Lung (tissue), 12 donors: ENCODE results near the gene SUMO3. TPM values are rescaled to one million over a fixed set of nuclear protein-coding genes. Genes with fewer than 3 reads are reported as not detected.

Experiments
- ATAC-seq: fragments of 200-7000 bp; cut with Tn5 transposase; one replicate; pipeline ENCODE4 v1.9.1; 2020; ENCODE audit warnings: moderate number of reproducible peaks; ENCODE audit not compliant: insufficient read depth, low FRiP score
- DNase-seq, 3 donors: peaks; one replicate each; pipeline ENCODE4 v3.0.0-alpha.2; 2013 to 2017
- H3K27ac ChIP-seq, 2 donors: one replicate each; pipeline ENCODE4 v1.5.1; 2013; ENCODE audit warnings: mild to moderate bottlenecking in 2 of 2, moderate library complexity in 2 of 2, control low read depth in 1 of 2, inconsistent platforms in 1 of 2, low read depth in 1 of 2, low read length in 1 of 2
- H3K27me3 ChIP-seq, 3 donors: one replicate each; pipeline ENCODE4 v1.5.1; 2013; ENCODE audit warnings: low read length in 2 of 3; ENCODE audit not compliant: control insufficient read depth in 3 of 3, insufficient read depth in 3 of 3
- H3K36me3 ChIP-seq, 4 donors: one replicate each; pipeline ENCODE4 v1.5.1; 2013; ENCODE audit warnings: low read length in 4 of 4, mild to moderate bottlenecking in 1 of 4, moderate library complexity in 1 of 4; ENCODE audit not compliant: control insufficient read depth in 4 of 4, insufficient read depth in 4 of 4
- H3K4me1 ChIP-seq, 5 donors: one replicate each; pipeline ENCODE4 v1.5.1; 2013; ENCODE audit warnings: low read length in 5 of 5, mild to moderate bottlenecking in 2 of 5, moderate library complexity in 1 of 5; ENCODE audit not compliant: control insufficient read depth in 5 of 5, insufficient read depth in 5 of 5
- H3K4me3 ChIP-seq: one replicate; pipeline ENCODE4 v1.5.1; 2013; ENCODE audit warnings: mild to moderate bottlenecking, control low read depth, moderate library complexity
- H3K9ac ChIP-seq, 2 donors: one replicate each; pipeline ENCODE4 v1.5.1; 2013; ENCODE audit warnings: low read length in 2 of 2, control low read depth in 1 of 2; ENCODE audit not compliant: insufficient read depth in 1 of 2
- H3K9me3 ChIP-seq, 4 donors: one replicate each; pipeline ENCODE4 v1.5.1; 2013; ENCODE audit warnings: low read length in 3 of 4, mild to moderate bottlenecking in 1 of 4, moderate library complexity in 1 of 4; ENCODE audit not compliant: control insufficient read depth in 4 of 4, insufficient read depth in 3 of 4
- WGBS, 2 donors: extraction: QIAGEN DNeasy Blood & Tissue Kit; methylation state at CpG; one replicate each; pipeline ENCODE4 v1.1.7; 2013; 5-methylcytosine and 5-hydroxymethylcytosine counted together
- polyA plus RNA-seq, 2 donors: library from polyadenylated mRNA; stranded (reverse); fragments of 200-250 nt; gene quantifications; one replicate each; pipeline ENCODE4 v1.2.1, GENCODE V29; 2013
- total RNA-seq, 2 donors: library from RNA; depleted of rRNA in 1 of 2; stranded (reverse); fragments of >200 nt in 1 of 2; gene quantifications; one replicate each; pipeline ENCODE4 v1.2.1, GENCODE V29; 2014 to 2021
- TF ChIP-seq, protein P1 (sequence below): IDR thresholded peaks from 2 replicates; pipeline ENCODE4 v1.5.1; 2012; ENCODE audit warnings: mild to moderate bottlenecking; ENCODE audit errors: control extremely low read depth, extremely low read depth
- donor health status: control.
- donor health status: control.
- donor health status: Bipolar disorder and iron deficiency.
- donor health status: healthy.
- donor health status: DM: yes; HTN: yes; CAD: no.

Gene SUMO3
- total and polyA plus RNA-seq, 4 donors, result 40.4 to 96.4 (median 66.0) TPM

DNA sequence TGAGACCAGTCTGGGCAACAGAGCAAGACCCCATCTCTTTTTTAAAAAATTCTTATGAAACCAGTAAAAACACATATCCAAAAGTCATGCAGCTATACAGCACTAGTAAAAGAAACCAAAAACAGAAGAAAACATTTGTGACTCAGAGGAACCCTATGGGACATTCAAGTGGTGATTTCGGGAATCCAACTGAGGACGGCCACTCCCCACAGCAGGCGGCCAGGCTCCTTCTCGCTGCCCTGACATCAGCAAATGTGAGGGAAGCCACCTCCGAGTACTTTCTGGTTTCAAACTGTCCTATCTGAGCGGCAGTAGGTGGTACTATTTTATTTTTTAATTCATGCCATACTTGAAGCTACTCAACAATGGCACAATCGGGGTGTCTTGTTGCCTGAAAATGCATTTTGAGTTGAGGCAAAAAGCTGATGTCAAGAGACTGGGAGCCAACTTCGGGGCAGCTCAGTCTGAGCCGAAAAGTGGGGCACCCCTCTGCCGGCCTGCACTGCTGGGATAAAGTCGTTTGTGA, 3.3 kb downstream of the SUMO3 start:
- TF ChIP-seq, protein P1, sequence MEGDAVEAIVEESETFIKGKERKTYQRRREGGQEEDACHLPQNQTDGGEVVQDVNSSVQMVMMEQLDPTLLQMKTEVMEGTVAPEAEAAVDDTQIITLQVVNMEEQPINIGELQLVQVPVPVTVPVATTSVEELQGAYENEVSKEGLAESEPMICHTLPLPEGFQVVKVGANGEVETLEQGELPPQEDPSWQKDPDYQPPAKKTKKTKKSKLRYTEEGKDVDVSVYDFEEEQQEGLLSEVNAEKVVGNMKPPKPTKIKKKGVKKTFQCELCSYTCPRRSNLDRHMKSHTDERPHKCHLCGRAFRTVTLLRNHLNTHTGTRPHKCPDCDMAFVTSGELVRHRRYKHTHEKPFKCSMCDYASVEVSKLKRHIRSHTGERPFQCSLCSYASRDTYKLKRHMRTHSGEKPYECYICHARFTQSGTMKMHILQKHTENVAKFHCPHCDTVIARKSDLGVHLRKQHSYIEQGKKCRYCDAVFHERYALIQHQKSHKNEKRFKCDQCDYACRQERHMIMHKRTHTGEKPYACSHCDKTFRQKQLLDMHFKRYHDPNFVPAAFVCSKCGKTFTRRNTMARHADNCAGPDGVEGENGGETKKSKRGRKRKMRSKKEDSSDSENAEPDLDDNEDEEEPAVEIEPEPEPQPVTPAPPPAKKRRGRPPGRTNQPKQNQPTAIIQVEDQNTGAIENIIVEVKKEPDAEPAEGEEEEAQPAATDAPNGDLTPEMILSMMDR, result no peak
- DNase-seq (no peak), ATAC-seq (no peak)
- Histone ChIP-seq H3K9me3 (no peaks in the 10 kb centered on the region), H3K27me3 (no peaks in the 10 kb centered on the region), H3K9ac (no peak overlapping the region), H3K4me1 (peaks cover 0 to 10% (median 5%) of the 10 kb centered on the region in 5 donors), H3K4me3 (no peak overlapping the region), H3K27ac (no peak overlapping the region), H3K36me3 (peaks cover 0 to 25% (median 14%) of the 10 kb centered on the region in 4 donors)
- WGBS, 2 donors, result 86 to 90% methylated on average over 11 of the region's 11 CpGs

DNA sequence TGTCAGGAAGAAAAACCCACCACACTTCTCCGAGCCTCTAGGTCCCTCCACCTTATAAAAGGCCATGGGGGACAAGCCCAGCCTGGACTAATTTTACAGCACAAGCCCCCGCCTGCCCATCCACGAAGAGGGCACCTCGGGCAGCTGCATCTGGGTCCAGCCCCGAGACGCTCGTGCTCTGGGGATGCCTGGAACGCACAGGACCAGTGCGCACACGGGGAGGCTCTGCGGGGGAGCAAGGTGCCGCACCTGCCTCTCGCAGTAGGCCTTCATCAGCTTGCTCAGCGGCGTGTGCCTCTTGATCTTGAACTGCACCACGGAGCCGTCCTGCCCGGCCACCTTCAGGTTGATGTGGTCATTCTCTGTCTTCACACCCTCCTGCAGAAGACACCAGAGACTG, 4.1 kb downstream of the SUMO3 start:
- peaks cover 0 to 29% (median 18%) of the 10 kb centered on the region in 4 donors for H3K36me3 ChIP-seq
- 96% methylated on average over 18 of the region's 18 CpGs for WGBS, 2 donors
- no peaks in the 10 kb centered on the region for H3K27me3 ChIP-seq
- H3K27ac ChIP-seq, result no peak overlapping the region
- H3K9ac ChIP-seq, result no peak overlapping the region
- ATAC-seq, result no peak
- no peak for DNase-seq
- TF ChIP-seq, protein P1, result no peak
- peaks cover 0 to 8% (median 5%) of the 10 kb centered on the region in 5 donors for H3K4me1 ChIP-seq
- H3K9me3 ChIP-seq, result no peaks in the 10 kb centered on the region
- H3K4me3 ChIP-seq, result no peak overlapping the region

DNA sequence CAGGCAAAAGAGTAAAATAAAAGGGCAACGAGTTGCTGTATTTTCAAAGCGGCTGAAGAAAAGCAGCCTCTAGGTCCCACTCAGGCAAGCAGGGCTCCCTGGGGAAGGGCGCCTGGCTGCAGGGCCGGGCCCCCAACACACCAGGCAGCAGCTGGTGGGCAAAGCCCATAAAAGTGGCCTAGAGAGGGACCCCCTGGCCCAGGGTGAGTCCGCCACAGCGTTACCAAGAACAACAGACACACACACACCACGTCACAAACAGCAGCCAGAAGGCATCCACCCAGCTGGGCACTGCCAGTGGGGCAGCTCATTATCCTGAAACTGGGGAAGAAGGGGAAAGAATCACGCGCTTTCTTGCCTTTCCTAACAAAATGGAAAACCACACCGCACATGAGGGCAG, 4.7 kb downstream of the SUMO3 start:
- TF ChIP-seq, protein P1, result no peak
- no peak overlapping the region for H3K4me3 ChIP-seq
- no peaks in the 10 kb centered on the region for H3K27me3 ChIP-seq
- H3K4me1 ChIP-seq, result peaks cover 0 to 7% (median 5%) of the 10 kb centered on the region in 5 donors
- 92 to 96% methylated on average over 10 of the region's 10 CpGs for WGBS, 2 donors
- no peaks in the 10 kb centered on the region for H3K9me3 ChIP-seq
- no peak overlapping the region for H3K27ac ChIP-seq
- no peak overlapping the region for H3K9ac ChIP-seq
- DNase-seq (no peak), ATAC-seq (no peak)
- peaks cover 4 to 33% (median 21%) of the 10 kb centered on the region in 4 donors for H3K36me3 ChIP-seq

DNA sequence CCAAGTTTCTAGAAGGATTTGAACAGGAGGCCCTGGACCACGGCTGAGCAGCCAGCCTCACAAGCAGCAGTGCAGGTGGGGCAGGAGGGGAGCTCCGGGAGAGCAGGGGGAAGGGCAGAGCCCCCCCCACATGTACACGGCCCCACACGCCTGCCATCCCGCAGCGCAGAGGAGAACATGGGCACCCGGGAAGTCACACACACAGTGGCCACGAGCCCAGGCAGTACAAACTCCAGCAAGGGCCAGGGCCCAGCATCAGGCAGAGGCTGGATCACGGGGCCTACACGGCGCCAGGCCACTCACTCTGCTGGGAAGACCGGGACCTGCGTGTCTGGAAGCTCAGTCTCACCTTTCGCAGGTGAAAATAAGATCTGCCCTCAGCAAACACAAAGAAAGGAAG, 5.2 kb downstream of the SUMO3 start:
- Histone ChIP-seq H3K27ac (no peak overlapping the region), H3K9me3 (no peaks in the 10 kb centered on the region), H3K4me3 (no peak overlapping the region), H3K4me1 (peaks cover 0 to 7% (median 5%) of the 10 kb centered on the region in 5 donors), H3K27me3 (no peaks in the 10 kb centered on the region), H3K9ac (no peak overlapping the region), H3K36me3 (peaks cover 5 to 34% (median 24%) of the 10 kb centered on the region in 4 donors)
- DNase-seq (no peak), ATAC-seq (no peak)
- 85 to 90% methylated on average over 14 of the region's 14 CpGs for WGBS, 2 donors
- TF ChIP-seq, protein P1, result no peak
